HG03025 (cell line): Measurements from ENCODE around the gene CREG1.
"Not testable (repeated sequence)": the region's sequence is repeated elsewhere in the genome, so short reads cannot be mapped to it uniquely, and the experiment has no call there.

ENCODE experiments used
- ATAC-seq: cut with Tn5 transposase; IDR thresholded peaks from one replicate; pipeline ENCODE4 v1.9.1; 2021; ENCODE audit warnings: mild to moderate bottlenecking, moderate library complexity; ENCODE audit not compliant: unreplicated experiment, low FRiP score

The CREG1 gene

GRCh38 chr1:167553136-167554027 is at the start of gene CREG1:
Gene CREG1, minus strand, starts transcription at chr1:167553762.
- peak; percentile 95 for ATAC-seq

GRCh38 chr1:167602840-167603239 is 49.3 kb upstream of the CREG1 start:
- no peak for ATAC-seq

DNA sequence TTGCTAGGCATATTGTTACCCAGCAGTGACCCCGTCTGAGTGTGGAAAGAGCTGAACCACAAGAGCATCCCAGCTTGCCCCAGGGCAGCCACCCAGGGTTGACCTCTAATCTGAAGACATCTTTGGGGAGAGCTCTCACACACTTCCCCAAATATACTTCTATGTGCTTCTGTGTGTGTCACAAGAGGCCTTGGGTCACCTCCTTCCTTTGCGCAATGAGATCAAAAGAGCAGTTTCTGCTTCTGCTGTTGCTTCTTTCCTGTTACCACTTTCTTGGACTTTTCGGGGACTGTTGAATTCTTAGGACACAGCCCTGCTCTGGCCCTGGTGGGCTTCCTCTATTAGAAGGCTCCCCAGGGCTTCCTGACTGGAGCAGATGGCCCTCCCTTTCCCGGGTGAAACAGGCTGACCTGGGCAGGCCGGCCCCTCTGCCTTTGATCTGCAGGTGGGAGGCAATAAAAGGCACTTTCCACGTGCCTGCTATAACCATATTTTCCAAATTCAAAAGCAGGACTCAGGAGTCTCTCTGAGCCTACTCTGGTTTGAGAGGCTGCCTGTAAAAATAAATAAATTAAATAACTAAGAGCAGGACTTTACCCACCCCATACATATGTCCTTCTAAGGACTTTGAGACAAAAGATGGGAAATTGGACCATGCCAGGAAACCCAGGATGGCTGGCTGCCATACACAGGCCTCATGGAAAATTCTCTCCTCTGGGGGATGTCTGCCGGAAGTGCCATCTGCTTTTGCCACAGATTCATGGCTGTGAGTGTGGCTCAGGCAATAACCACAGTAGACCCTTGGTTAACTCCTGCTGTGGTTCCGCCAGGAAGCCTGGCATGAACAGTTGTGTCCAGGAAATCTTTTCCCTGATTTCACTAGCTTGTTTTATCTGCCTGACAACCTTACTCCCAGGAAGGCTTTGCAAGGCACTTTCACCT is 48.2 kb upstream of the CREG1 start:
- no peak for ATAC-seq

DNA sequence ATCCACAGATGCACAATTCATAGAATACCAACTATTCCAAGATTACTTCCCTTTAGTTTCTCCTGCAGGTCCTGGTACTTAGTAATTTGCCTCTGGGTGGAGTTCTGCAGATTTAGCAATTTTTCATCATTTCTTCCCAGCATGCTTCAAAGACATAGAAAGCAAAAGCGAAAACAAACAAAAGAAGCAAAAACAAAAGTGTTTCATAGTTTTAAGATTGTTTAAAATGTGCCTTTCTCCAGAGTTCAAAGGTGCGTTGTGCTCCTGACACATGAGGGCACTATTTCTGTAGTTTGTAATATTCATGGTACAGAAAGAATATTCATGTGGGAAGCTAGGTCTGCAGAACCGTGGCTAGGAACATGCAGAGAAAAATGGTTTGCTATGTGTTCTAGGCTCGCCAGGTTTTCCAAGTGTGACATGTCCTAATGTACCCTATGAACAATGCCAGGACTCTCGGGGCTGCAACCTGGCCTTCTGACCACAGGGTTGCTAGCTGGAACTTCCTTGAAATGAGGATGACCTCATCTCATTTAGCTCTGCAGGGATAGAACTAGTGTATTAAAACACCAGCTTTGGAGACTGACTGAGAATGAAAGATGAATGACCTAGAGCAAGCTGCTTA is 46.5 kb upstream of the CREG1 start:
- no peak for ATAC-seq

- ATAC-seq = no peak
Observed at GRCh38 chr1:167594822-167595221, 41.3 kb upstream of the CREG1 start.

DNA sequence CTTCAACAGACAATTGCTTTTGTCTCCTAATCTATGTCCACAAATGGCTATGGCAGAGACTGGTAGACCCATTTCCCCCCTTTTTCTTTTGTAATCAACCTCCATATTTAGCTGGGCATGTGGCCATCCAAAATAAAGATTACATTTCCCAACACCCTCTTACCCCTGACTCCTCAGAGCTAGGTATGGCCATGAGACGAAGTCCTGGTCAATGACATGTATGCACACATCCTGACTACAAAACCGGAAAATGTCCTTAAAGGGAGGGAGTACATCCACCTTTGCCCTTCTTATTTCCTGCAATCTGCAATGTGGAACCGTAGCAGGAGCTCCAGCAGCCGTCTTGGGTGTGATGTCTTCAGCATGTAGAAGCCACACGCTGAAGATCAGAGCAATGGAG is 40.3 kb upstream of the CREG1 start:
- no peak for ATAC-seq

DNA sequence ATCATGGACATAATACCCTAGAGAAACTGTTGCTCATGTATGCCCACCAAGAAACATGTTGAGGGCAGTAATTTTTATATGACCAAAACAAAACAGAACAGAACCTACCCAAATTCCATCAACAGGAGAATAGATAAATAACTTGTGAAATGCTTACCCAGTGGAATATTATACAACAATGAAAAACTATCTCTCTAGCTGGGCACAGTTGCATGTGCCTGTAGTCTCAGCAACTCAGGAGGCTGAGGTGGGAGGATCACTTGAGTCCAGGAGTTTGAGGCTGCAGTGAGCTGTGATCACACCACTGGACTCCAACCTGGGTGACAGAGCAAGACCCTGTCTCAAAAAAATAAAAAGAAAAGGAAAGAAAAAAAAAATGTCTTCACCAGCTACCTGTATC is 38.9 kb upstream of the CREG1 start:
- no peak for ATAC-seq

- no peak for ATAC-seq
Observed at GRCh38 chr1:167588361-167588760, 34.8 kb upstream of the CREG1 start.

DNA sequence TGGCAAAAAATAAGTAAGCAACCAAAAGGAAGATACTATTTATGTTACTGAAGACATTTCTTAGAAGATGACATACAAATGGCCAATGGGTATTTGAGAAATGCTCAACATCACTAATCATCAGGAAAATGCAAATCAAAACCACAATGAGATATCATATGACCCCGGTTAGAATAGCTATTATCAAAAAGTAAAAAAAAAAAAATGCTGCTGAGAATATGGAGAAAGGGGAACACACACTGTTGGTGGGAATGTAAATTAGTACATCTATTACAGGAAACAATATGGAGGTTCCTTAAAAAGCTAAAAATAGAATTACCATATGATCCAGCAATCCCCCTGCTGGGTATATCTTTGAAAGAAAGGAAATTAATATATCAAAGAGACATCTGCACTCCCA is 34.3 kb upstream of the CREG1 start:
- no peak for ATAC-seq

- no peak for ATAC-seq
Observed at GRCh38 chr1:167587342-167587741, 33.8 kb upstream of the CREG1 start.

- ATAC-seq = no peak
Observed at GRCh38 chr1:167584581-167584980, 31.0 kb upstream of the CREG1 start.

DNA sequence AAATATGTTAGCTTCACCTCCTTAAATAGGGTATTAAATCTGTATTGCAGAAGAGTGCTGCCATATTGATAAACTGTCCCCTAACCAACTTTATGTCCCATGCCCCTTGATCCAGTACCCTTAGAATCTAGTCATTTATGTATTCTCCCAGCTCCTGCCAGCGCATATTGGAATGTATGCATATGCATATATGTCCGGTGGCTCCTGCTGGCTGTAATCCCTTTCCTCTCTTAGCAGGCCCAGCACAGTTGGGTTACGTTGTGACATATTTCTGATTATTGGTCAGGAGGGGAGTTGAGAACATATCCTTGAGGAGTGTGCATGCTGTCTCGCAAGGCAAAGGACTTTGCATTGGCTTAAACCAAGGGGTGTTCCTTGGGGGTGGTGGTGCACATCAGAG is 29.2 kb upstream of the CREG1 start:
- no peak for ATAC-seq

DNA sequence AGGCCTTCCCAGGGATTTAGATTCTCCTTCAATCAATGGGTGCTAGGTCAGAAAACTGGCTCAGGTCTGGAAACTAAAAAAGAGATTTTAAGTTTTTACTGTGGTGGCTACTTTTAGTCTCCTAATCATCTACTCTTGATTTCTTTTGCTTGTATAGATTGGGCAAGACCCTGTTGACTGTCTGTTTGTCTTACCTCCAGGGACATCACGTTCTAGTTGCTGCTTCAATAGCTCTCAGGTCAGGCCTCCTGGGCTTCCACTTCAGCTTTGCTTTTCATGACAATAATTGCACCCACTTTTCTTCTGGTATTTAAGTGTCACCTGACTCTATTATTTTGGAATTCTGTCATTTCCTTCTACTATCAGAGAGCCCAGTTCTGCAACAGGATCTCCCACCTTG is 28.5 kb upstream of the CREG1 start:
- ATAC-seq = no peak

DNA sequence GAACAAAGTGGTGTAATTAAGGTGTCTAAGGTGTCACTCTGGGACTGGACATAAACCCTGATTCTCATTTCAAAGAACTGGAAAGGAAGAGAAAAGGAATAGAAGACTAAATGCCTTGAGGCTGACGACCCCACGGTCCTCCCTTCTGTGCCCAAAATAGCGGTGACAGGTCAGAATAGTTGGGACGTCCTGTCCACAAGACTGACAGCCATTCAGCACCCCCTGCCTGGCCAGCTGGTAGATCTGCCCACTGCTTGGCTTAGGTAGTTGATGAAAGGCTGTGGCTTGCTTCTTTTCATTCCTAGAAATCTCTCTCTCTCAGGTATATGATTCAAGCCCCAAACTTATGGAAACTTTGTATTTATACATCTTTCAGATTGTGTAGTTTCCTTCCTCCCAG is 26.4 kb upstream of the CREG1 start:
- ATAC-seq = no peak

- no peak for ATAC-seq
Observed at GRCh38 chr1:167578939-167579521, 25.5 kb upstream of the CREG1 start.

DNA sequence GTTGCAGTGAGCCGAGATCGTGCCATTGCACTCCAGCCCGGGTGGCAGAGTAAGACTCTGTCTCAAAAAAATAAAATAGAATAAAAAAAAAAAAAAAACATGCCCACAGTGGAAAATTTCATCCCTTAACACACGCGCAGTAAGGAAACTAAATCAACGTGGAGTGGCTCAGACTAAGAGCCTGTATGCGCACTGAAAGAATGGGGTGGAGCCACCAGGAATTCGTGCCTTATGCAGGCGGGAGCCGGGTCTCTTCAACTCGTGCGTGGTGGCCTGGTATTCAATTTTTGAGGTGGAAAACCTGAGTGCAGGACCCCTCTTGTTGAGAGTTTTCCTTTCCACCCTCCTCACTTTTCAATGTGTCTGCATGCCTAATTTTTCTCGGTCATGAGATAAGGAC is 22.1 kb upstream of the CREG1 start:
- ATAC-seq = no peak

DNA sequence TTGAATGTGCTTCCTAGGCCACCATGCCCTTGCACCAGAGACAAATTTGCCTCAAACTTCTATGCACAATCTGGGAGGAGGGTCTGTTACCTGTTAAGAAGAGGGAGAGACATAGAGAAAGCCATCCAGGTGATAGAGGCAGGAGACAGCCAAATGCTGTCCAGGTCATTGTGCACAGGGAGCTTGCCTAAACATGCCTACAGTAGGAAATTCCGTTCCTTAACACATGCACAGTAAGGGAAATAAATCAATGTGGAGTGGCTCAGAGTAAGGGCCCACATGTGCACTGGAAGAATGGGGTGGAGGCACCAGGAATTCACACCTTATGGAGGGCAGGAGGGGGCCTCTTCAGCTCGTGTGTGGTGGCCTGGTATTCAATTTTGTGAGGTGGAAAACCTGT is 19.5 kb upstream of the CREG1 start:
- ATAC-seq = no peak

- not testable (repeated sequence) for ATAC-seq
Observed at GRCh38 chr1:167570712-167571111, 17.1 kb upstream of the CREG1 start.

- no peak for ATAC-seq
Observed at GRCh38 chr1:167567663-167568062, 14.1 kb upstream of the CREG1 start.

DNA sequence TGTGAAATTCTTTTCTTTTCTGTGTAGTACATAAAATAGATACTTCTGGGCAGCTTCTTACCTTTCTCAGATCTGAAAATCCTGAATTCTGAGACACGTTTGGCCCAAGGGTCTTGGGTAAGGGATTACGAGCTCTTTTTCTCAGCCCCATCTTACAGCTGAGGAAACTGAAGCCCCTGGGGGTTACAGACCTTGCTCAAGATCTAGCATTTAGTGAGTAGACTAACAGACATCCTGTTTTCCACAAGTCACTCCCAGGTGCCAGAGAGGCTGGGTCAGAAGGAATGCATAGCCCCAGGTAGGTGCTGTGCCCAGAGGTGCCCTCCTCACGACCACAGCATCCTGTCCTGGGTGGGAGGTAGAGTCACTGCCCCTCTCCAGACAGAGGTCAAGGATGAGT is 13.2 kb upstream of the CREG1 start:
- ATAC-seq = no peak

DNA sequence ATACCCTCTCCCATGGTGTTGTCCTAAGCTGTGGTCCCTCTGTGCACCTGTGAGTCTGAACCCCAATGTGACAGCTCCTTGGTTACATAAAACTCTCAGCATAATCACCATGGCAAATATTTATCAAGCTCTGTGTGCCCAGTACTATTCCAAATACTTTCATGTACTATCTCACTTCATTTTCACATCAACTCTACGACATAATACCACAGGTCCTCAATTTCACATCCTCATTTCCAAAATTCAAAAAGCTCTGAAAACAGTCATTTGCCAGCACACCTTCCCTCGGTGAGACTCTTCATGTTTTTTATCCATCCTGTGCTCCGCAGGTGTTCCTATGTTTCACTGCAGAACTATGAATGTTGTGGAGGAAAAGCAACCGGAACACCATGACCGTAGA is 12.4 kb upstream of the CREG1 start:
- ATAC-seq = no peak
